ENCODE results near the gene RARS1. TPM values are rescaled to one million over a fixed set of nuclear protein-coding genes. Genes with fewer than 3 reads are reported as not detected.

Gene RARS1
- total RNA-seq, 1 donor = 243 TPM

DNA sequence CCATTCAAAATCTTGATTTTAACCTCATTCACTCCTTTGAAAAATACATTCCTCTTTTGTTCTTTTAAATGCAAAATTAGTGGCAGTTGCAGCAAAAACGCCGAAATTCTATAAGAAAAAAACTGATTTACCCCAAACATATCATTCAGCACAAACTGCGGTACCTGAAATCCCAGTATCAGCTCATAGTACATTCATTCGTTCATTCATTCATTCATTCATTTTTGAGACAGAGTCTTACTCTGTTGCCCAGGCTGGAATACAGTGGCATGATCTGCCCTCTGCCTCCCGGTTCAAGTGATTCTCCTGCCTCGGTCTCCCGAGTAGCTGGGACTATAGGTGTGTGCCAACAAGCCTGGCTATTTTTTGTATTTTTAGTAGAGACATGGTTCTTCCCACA lies 63.3 kb downstream of the RARS1 start:
- no peak overlapping the region for H2AFZ ChIP-seq (ENCODE audit: low read length)
- H3K27me3 ChIP-seq (ENCODE audit: insufficient read depth, low read length) = no peaks in the 10 kb centered on the region
- peaks cover 23% of the 10 kb centered on the region for H4K20me1 ChIP-seq (ENCODE audit: insufficient read depth, low read length)
- no peak for DNase-seq (ENCODE audit: insufficient read length, low spot score, missing footprints)
- peaks cover 17% of the 10 kb centered on the region for H3K36me3 ChIP-seq (ENCODE audit: insufficient read depth, low read length)
- TF ChIP-seq, protein P1, sequence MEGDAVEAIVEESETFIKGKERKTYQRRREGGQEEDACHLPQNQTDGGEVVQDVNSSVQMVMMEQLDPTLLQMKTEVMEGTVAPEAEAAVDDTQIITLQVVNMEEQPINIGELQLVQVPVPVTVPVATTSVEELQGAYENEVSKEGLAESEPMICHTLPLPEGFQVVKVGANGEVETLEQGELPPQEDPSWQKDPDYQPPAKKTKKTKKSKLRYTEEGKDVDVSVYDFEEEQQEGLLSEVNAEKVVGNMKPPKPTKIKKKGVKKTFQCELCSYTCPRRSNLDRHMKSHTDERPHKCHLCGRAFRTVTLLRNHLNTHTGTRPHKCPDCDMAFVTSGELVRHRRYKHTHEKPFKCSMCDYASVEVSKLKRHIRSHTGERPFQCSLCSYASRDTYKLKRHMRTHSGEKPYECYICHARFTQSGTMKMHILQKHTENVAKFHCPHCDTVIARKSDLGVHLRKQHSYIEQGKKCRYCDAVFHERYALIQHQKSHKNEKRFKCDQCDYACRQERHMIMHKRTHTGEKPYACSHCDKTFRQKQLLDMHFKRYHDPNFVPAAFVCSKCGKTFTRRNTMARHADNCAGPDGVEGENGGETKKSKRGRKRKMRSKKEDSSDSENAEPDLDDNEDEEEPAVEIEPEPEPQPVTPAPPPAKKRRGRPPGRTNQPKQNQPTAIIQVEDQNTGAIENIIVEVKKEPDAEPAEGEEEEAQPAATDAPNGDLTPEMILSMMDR (IDR thresholded peaks at IDR 0.05; ENCODE audit: extremely low read depth, low read depth, low read length) = no peak
- H3K4me3 ChIP-seq (ENCODE audit: insufficient read depth, low read length) = no peak overlapping the region
- H3K4me1 ChIP-seq (ENCODE audit: insufficient read depth, low read length) = peaks cover 8% of the 10 kb centered on the region
- H3K27ac ChIP-seq (ENCODE audit: low read depth, low read length) = no peak overlapping the region
- H3K79me2 ChIP-seq (ENCODE audit: insufficient read depth, low read length) = peaks cover 20% of the 10 kb centered on the region
- H3K9me3 ChIP-seq (ENCODE audit: low read depth, low read length) = no peaks in the 10 kb centered on the region
- H3K4me2 ChIP-seq (ENCODE audit: insufficient read depth, low read length) = no peak overlapping the region

DNA sequence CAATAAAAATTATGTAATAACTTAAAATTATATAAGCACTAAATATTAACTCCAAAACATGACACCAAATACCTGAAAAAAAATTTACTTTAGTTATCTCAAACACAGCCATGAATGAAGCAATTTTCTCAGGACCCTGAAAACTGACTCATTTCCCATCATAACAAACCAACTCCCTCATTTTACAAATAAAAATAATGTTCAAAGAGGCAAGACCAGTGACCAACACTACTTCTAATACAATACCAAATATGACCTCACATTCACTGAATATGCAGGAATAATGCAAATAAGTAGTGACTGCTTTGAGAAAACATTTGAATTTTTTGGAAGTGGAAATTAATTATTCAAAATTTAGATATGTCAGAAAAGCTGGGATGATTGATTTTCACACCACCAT lies 64.4 kb downstream of the RARS1 start:
- H3K4me3 ChIP-seq (ENCODE audit: insufficient read depth, low read length) = no peak overlapping the region
- no peak overlapping the region for H2AFZ ChIP-seq (ENCODE audit: low read length)
- no peaks in the 10 kb centered on the region for H3K27me3 ChIP-seq (ENCODE audit: insufficient read depth, low read length)
- DNase-seq (ENCODE audit: insufficient read length, low spot score, missing footprints) = no peak
- peaks cover 23% of the 10 kb centered on the region for H4K20me1 ChIP-seq (ENCODE audit: insufficient read depth, low read length)
- H3K4me1 ChIP-seq (ENCODE audit: insufficient read depth, low read length) = peaks cover 8% of the 10 kb centered on the region
- H3K79me2 ChIP-seq (ENCODE audit: insufficient read depth, low read length) = peaks cover 20% of the 10 kb centered on the region
- H3K27ac ChIP-seq (ENCODE audit: low read depth, low read length) = no peak overlapping the region
- peaks cover 17% of the 10 kb centered on the region for H3K36me3 ChIP-seq (ENCODE audit: insufficient read depth, low read length)
- no peak overlapping the region for H3K4me2 ChIP-seq (ENCODE audit: insufficient read depth, low read length)
- H3K9me3 ChIP-seq (ENCODE audit: low read depth, low read length) = no peaks in the 10 kb centered on the region
- TF ChIP-seq, protein P1 (IDR thresholded peaks at IDR 0.05; ENCODE audit: extremely low read depth, low read depth, low read length) = no peak

DNA sequence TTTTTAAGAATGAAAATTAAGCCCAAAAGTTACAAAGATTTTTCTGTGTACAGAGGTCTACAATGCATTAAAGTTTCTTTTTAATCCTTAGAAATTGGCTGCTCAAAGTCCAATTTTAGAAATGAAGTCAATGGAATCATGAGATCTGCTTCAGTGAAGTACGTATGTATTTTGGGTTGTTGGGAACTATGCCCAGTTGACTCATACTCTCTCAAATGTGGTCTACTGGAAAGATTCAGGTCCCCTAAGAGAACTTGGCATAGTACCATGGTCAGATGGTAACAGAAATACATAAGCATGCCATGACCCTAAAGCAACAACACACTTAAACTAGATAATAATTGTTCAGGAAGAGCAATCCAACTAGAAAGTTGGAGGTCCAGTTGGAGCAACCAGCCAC lies 65.9 kb downstream of the RARS1 start:
- H3K9me3 ChIP-seq (ENCODE audit: low read depth, low read length) = no peaks in the 10 kb centered on the region
- H3K4me2 ChIP-seq (ENCODE audit: insufficient read depth, low read length) = no peak overlapping the region
- no peak overlapping the region for H2AFZ ChIP-seq (ENCODE audit: low read length)
- TF ChIP-seq, protein P1 (IDR thresholded peaks at IDR 0.05; ENCODE audit: extremely low read depth, low read depth, low read length) = no peak
- peaks cover 20% of the 10 kb centered on the region for H3K79me2 ChIP-seq (ENCODE audit: insufficient read depth, low read length)
- peaks cover 23% of the 10 kb centered on the region for H4K20me1 ChIP-seq (ENCODE audit: insufficient read depth, low read length)
- peaks cover 8% of the 10 kb centered on the region for H3K4me1 ChIP-seq (ENCODE audit: insufficient read depth, low read length)
- peak overlapping the region; percentile 87 for H3K27ac ChIP-seq (ENCODE audit: low read depth, low read length)
- H3K36me3 ChIP-seq (ENCODE audit: insufficient read depth, low read length) = peaks cover 25% of the 10 kb centered on the region
- no peak overlapping the region for H3K4me3 ChIP-seq (ENCODE audit: insufficient read depth, low read length)
- H3K27me3 ChIP-seq (ENCODE audit: insufficient read depth, low read length) = no peaks in the 10 kb centered on the region
- peak; percentile 77 for DNase-seq (ENCODE audit: insufficient read length, low spot score, missing footprints)

DNA sequence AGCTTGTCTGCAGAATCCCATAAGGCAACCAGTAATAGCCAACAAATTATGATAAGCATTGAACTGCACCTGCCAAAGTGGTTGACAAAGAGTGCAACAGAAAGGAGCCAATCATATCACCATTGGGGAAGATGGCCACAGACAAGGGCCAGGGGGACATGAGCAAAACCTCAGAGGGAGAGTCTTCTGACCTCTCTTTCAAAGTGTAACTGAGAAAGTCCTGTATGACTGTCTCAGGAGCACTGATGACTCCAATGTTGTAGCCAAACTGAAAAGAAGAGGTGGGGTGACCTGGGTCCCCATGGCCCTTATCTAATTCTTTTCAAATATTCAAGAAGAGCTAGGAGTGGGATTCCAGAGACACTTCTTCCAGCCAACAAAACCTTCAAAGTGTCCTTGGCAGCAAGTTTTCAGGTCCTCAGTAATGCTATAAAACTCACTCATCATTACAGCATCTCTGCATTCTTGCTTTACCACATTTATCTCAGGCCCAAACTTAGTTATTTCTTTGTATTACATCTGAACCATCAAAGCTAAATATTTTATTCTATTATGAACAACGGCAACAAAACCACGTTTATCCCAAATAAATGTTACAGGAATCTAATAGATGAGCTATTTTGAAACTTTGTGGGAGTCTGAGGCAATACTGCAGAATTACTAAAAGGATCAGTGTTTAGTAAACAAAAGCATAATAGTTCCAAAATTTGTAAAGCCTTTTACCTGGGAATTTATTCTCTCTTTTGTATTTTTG lies 67.3 kb downstream of the RARS1 start:
- H3K9me3 ChIP-seq (ENCODE audit: low read depth, low read length) = no peaks in the 10 kb centered on the region
- H3K27ac ChIP-seq (ENCODE audit: low read depth, low read length) = no peak overlapping the region
- H2AFZ ChIP-seq (ENCODE audit: low read length) = no peak overlapping the region
- DNase-seq (ENCODE audit: insufficient read length, low spot score, missing footprints) = no peak
- H3K4me3 ChIP-seq (ENCODE audit: insufficient read depth, low read length) = no peak overlapping the region
- peaks cover 32% of the 10 kb centered on the region for H3K36me3 ChIP-seq (ENCODE audit: insufficient read depth, low read length)
- H3K4me1 ChIP-seq (ENCODE audit: insufficient read depth, low read length) = peaks cover 8% of the 10 kb centered on the region
- H3K27me3 ChIP-seq (ENCODE audit: insufficient read depth, low read length) = no peaks in the 10 kb centered on the region
- H3K79me2 ChIP-seq (ENCODE audit: insufficient read depth, low read length) = peaks cover 20% of the 10 kb centered on the region
- peaks cover 23% of the 10 kb centered on the region for H4K20me1 ChIP-seq (ENCODE audit: insufficient read depth, low read length)
- TF ChIP-seq, protein P1 (IDR thresholded peaks at IDR 0.05; ENCODE audit: extremely low read depth, low read depth, low read length) = no peak
- H3K4me2 ChIP-seq (ENCODE audit: insufficient read depth, low read length) = no peak overlapping the region
